ENCODE measurements around the gene CSRP2. TPM values are rescaled to one million over a fixed set of nuclear protein-coding genes. Genes with fewer than 3 reads are reported as not detected.

Gene CSRP2
- total RNA-seq, 1 experiment from 2014 or later: 2.6 TPM

GRCh38 chr12:76883151-76883550 lies 4.3 kb upstream of the CSRP2 start:
- Mint-ChIP-seq H3K36me3 (ENCODE audit: insufficient read depth, unreplicated experiment) (no peaks in the 10 kb centered on the region), H3K4me1 (ENCODE audit: insufficient read depth, unreplicated experiment) (peaks cover 4% of the 10 kb centered on the region), H3K27me3 (ENCODE audit: insufficient read depth, unreplicated experiment) (no peaks in the 10 kb centered on the region), H3K9me3 (ENCODE audit: unreplicated experiment) (peaks cover 8% of the 10 kb centered on the region), H3K27ac (ENCODE audit: low read depth, unreplicated experiment) (no peak overlapping the region), H3K4me3 (ENCODE audit: unreplicated experiment) (no peak overlapping the region)
- POLR2A ChIA-PET: interaction anchor here (0.7 kb wide), 1 partner anchor 17 kb away, joined by 3 read pairs; no protein-coding TSS in a partner anchor
- CTCF ChIA-PET: interaction anchor here (2.1 kb wide), 1 partner anchor 128 kb away, joined by 9 read pairs; no protein-coding TSS in a partner anchor
- DNase-seq (ENCODE audit: unreplicated experiment): no peak
- BruUV-seq (replicated peaks): no TSS peak
- no peak for TF ChIP-seq CTCF (IDR thresholded peaks at IDR 0.05; ENCODE audit: unreplicated experiment)
- intact Hi-C loops (cut with micrococcal nuclease): no loop called here

GRCh38 chr12:76882367-76882766 lies 3.5 kb upstream of the CSRP2 start:
- Mint-ChIP-seq H3K36me3 (ENCODE audit: insufficient read depth, unreplicated experiment) (no peaks in the 10 kb centered on the region), H3K4me3 (ENCODE audit: unreplicated experiment) (no peak overlapping the region), H3K4me1 (ENCODE audit: insufficient read depth, unreplicated experiment) (peaks cover 8% of the 10 kb centered on the region), H3K9me3 (ENCODE audit: unreplicated experiment) (peaks cover 8% of the 10 kb centered on the region), H3K27ac (ENCODE audit: low read depth, unreplicated experiment) (peak overlapping the region; percentile 52), H3K27me3 (ENCODE audit: insufficient read depth, unreplicated experiment) (no peaks in the 10 kb centered on the region)
- intact Hi-C loops (cut with micrococcal nuclease): no loop called here
- ChIA-PET POLR2A (interaction anchor here (0.7 to 0.9 kb wide), 2 partner anchors 10 to 19 kb away, joined by 4 to 6 read pairs; no protein-coding TSS in a partner anchor), CTCF (interaction anchor here (2.1 kb wide), 1 partner anchor 128 kb away, joined by 9 read pairs; no protein-coding TSS in a partner anchor)
- no peak for TF ChIP-seq CTCF (IDR thresholded peaks at IDR 0.05; ENCODE audit: unreplicated experiment)
- no peak for DNase-seq (ENCODE audit: unreplicated experiment)
- BruUV-seq (replicated peaks): no TSS peak

- Mint-ChIP-seq H3K4me1 (ENCODE audit: insufficient read depth, unreplicated experiment) (peaks cover 15% of the 10 kb centered on the region), H3K9me3 (ENCODE audit: unreplicated experiment) (peaks cover 8% of the 10 kb centered on the region), H3K27ac (ENCODE audit: low read depth, unreplicated experiment) (no peak overlapping the region), H3K36me3 (ENCODE audit: insufficient read depth, unreplicated experiment) (no peaks in the 10 kb centered on the region), H3K4me3 (ENCODE audit: unreplicated experiment) (no peak overlapping the region), H3K27me3 (ENCODE audit: insufficient read depth, unreplicated experiment) (no peaks in the 10 kb centered on the region)
- TF ChIP-seq CTCF (IDR thresholded peaks at IDR 0.05; ENCODE audit: unreplicated experiment): no peak
- BruUV-seq (replicated peaks): no TSS peak
- CTCF ChIA-PET: interaction anchor here (0.9 to 2.5 kb wide), 2 partner anchors 120 to 129 kb away, joined by 3 to 12 read pairs; no protein-coding TSS in a partner anchor
- no peak for DNase-seq (ENCODE audit: unreplicated experiment)
- POLR2A ChIA-PET: no interaction called here
- intact Hi-C loops (cut with micrococcal nuclease): no loop called here
These were observed 2.3 kb upstream of the CSRP2 start for GRCh38 chr12:76881142-76881541.

- H3K27me3 Mint-ChIP-seq (ENCODE audit: insufficient read depth, unreplicated experiment): no peaks in the 10 kb centered on the region
- intact Hi-C loops (cut with micrococcal nuclease): no loop called here
- no peak overlapping the region for H3K27ac Mint-ChIP-seq (ENCODE audit: low read depth, unreplicated experiment)
- no peak overlapping the region for H3K4me3 Mint-ChIP-seq (ENCODE audit: unreplicated experiment)
- no TSS peak for BruUV-seq (replicated peaks)
- peaks cover 15% of the 10 kb centered on the region for H3K4me1 Mint-ChIP-seq (ENCODE audit: insufficient read depth, unreplicated experiment)
- TF ChIP-seq CTCF (IDR thresholded peaks at IDR 0.05; ENCODE audit: unreplicated experiment): no peak
- H3K9me3 Mint-ChIP-seq (ENCODE audit: unreplicated experiment): peaks cover 8% of the 10 kb centered on the region
- ChIA-PET POLR2A (interaction anchor here (2.9 kb wide), 1 partner anchor 10 kb away, joined by 15 read pairs; no protein-coding TSS in a partner anchor), CTCF (interaction anchor here (0.9 to 2.5 kb wide), 4 partner anchors 20 to 142 kb away, joined by 3 to 12 read pairs (median 4); no protein-coding TSS in a partner anchor)
- no peaks in the 10 kb centered on the region for H3K36me3 Mint-ChIP-seq (ENCODE audit: insufficient read depth, unreplicated experiment)
- no peak for DNase-seq (ENCODE audit: unreplicated experiment)
These were observed 1.8 kb upstream of the CSRP2 start for GRCh38 chr12:76880519-76881023.
